ENCODE data around the gene ZNF407.

GRCh38 chr18:75106746-75107145 is 509.1 kb downstream of the ZNF407 start:
- TF ChIP-seq CTCF (IDR thresholded peaks at IDR 0.05; ENCODE audit: low read length) (no peak), EZH2 (optimal IDR thresholded peaks at IDR 0.05; ENCODE audit: low read depth, low read length) (no peak)

All from MM.1S (cell line).